WERI-Rb-1 (cell line): ENCODE results near the gene TTC12.

Experiments used
- DNase-seq: peaks from one replicate; pipeline ENCODE4 v3.0.0-alpha.2; 2020
- H3K27ac ChIP-seq: fragments of 250-450 bp; sonication (Bioruptor Pico); 2 replicates; pipeline ENCODE4 v1.5.1; 2020; ENCODE audit warnings: mild to moderate bottlenecking, moderate library complexity
- H3K27me3 ChIP-seq: fragments of 250-450 bp; sonication (Bioruptor Pico); 2 replicates; pipeline ENCODE4 v1.5.1; 2021; ENCODE audit warnings: mild to moderate bottlenecking, low read depth, moderate library complexity; ENCODE audit not compliant: insufficient read depth, severe bottlenecking
- H3K36me3 ChIP-seq: fragments of 250-450 bp; sonication (Bioruptor Pico); 2 replicates; pipeline ENCODE4 v1.5.1; 2020; ENCODE audit warnings: mild to moderate bottlenecking, moderate library complexity
- H3K4me3 ChIP-seq: 2 replicates; pipeline ENCODE4 v1.5.1; 2011; ENCODE audit warnings: low read depth, mild to moderate bottlenecking, control low read depth, low read length
- H3K9me3 ChIP-seq: fragments of 250-450 bp; sonication (Bioruptor Pico); 2 replicates; pipeline ENCODE4 v1.5.1; 2021; ENCODE audit warnings: mild to moderate bottlenecking, moderate library complexity; ENCODE audit not compliant: severe bottlenecking
- CTCF ChIP-seq: IDR thresholded peaks from 2 replicates; pipeline ENCODE4 v1.5.1; 2011; ENCODE audit warnings: low read depth, mild to moderate bottlenecking, control low read depth, inconsistent platforms, low read length

Gene TTC12

GRCh38 chr11:113314389-113315301 is at the start of gene TTC12:
TTC12 (plus strand) TSS chr11:113314583; CDS start chr11:113316258, 1,675 bp downstream.
- DNase-seq, result peak; percentile 95
- Histone ChIP-seq H3K4me3 (peak within 1 kb of the TSS; percentile 86), H3K36me3 (no peaks in the 10 kb centered on the region; the same call in 1 of the 2 replicates), H3K9me3 (no peaks in the 10 kb centered on the region), H3K27ac (peak within 1 kb of the TSS; percentile 72), H3K27me3 (no peaks in the 10 kb centered on the region)
- TF ChIP-seq CTCF, result no peak

- Histone ChIP-seq H3K4me3 (no peak overlapping the region), H3K27ac (no peak overlapping the region), H3K9me3 (no peaks in the 10 kb centered on the region), H3K27me3 (no peaks in the 10 kb centered on the region), H3K36me3 (peaks cover 20% of the 10 kb centered on the region)
- no peak for DNase-seq
- TF ChIP-seq CTCF, result no peak
Measured at GRCh38 chr11:113265362-113265761, 49.0 kb upstream of the TTC12 start.

- peaks cover 2% of the 10 kb centered on the region for H3K36me3 ChIP-seq
- no peak for TF ChIP-seq CTCF
- no peak for DNase-seq
Measured at GRCh38 chr11:113267493-113267892, 46.9 kb upstream of the TTC12 start.

GRCh38 chr11:113269096-113269495 is 45.3 kb upstream of the TTC12 start:
- H3K27ac ChIP-seq, result no peak overlapping the region
- TF ChIP-seq CTCF, result no peak
- no peaks in the 10 kb centered on the region for H3K36me3 ChIP-seq

More at GRCh38 chr11:113267493-113267892, 46.9 kb upstream of the TTC12 start:
- Histone ChIP-seq H3K27ac (no peak overlapping the region), H3K27me3 (no peaks in the 10 kb centered on the region), H3K9me3 (no peaks in the 10 kb centered on the region), H3K4me3 (no peak overlapping the region)

GRCh38 chr11:113269636-113270035 is 44.7 kb upstream of the TTC12 start:
- Histone ChIP-seq H3K36me3 (no peaks in the 10 kb centered on the region), H3K4me3 (no peak overlapping the region), H3K27ac (no peak overlapping the region), H3K9me3 (no peaks in the 10 kb centered on the region), H3K27me3 (no peaks in the 10 kb centered on the region)
- TF ChIP-seq CTCF, result no peak
- DNase-seq, result no peak

More at GRCh38 chr11:113269096-113269495, 45.3 kb upstream of the TTC12 start:
- Histone ChIP-seq H3K9me3 (no peaks in the 10 kb centered on the region), H3K4me3 (no peak overlapping the region), H3K27me3 (no peaks in the 10 kb centered on the region)
- no peak for DNase-seq
